Right lobe of liver (tissue), 4 donors: ENCODE results near the gene EPS15.

Experiments
- CTCF ChIP-seq, 4 donors: fragments of 200-600 bp in 3 of 4; fragments of 450-650 bp in 1 of 4; IDR thresholded peaks; one replicate each; pipeline versions ENCODE4 v1.5.1 to v1.8.0; 2016 to 2022; ENCODE audit warnings: antibody characterized with exemption in 4 of 4, mild to moderate bottlenecking in 2 of 4
- POLR2A ChIP-seq: fragments of 450-650 bp; IDR thresholded peaks from one replicate; pipeline ENCODE4 v1.6.1; 2017; ENCODE audit warnings: antibody characterized with exemption, mild to moderate bottlenecking
- donor health status: DM: no; HTN: no; CAD: no.
- donor health status: DM: no; HTN: no; CAD: no.
- donor health status: DM: no; HTN: yes; CAD: no.

GRCh38 chr1:51313268-51313852 lies 205.7 kb downstream of the EPS15 start:
- TF ChIP-seq CTCF (IDR thresholded peaks at IDR 0.05) = peak; percentile 6 to 33 (median 24)
- no peak for TF ChIP-seq POLR2A
